Measurements from ENCODE around the gene ADD1. TPM values are rescaled to one million over a fixed set of nuclear protein-coding genes. Genes with fewer than 3 reads are reported as not detected.

The ADD1 gene
- total RNA-seq (2014; rRNA removed; shearing (Covaris generic)) (188 and 219 TPM in 2 replicates), polyA plus RNA-seq (2016; fragmentation: Nextera tagmentation; extraction: Ambion mirVana) (175 and 181 TPM in 2 replicates)

- peaks cover 18% of the 10 kb centered on the region; the same call in 1 of the 2 replicates for H3F3A ChIP-seq (ENCODE audit: insufficient read depth)
- TF ChIP-seq EZH2 (IDR thresholded peaks at IDR 0.05; ENCODE audit: insufficient read depth, poor library complexity, severe bottlenecking) (no peak), EZH2phosphoT487 (IDR thresholded peaks at IDR 0.05; ENCODE audit: insufficient read depth, low read depth) (no peak)
- H3K4me2 ChIP-seq (ENCODE audit: unreplicated experiment): peak within 1 kb of the TSS; percentile 93
- peaks cover 58% of the 10 kb centered on the region for H3K79me2 ChIP-seq (ENCODE audit: insufficient read depth)
- H3K36me3 ChIP-seq (ENCODE audit: low read depth): no peaks in the 10 kb centered on the region
- in situ Hi-C loops (cut with MboI): no loop called here
- H2AFZ ChIP-seq: peak within 1 kb of the TSS; percentile 75
- H3K4me1 ChIP-seq (ENCODE audit: insufficient read depth): peaks cover 16% of the 10 kb centered on the region
- H3K9me2 ChIP-seq (ENCODE audit: insufficient read depth): no peaks in the 10 kb centered on the region
- DNase-seq: peak; percentile 93
- H3K27ac ChIP-seq: peak within 1 kb of the TSS; percentile 53
- WGBS, 2 experiments (ENCODE audit: low coverage in 1 of 2, low lambda C conversion rate in 2 of 2, missing lambda C conversion rate in 2 of 2): 0 to 2% methylated on average over 30 to 54 of the region's 65 CpGs
- no peaks in the 10 kb centered on the region for H3K27me3 ChIP-seq (replicated peaks; ENCODE audit: insufficient read depth)
- H3K9me3 ChIP-seq (ENCODE audit: low read depth): no peaks in the 10 kb centered on the region
- peak within 1 kb of the TSS; percentile 87 for H3K4me3 ChIP-seq
- H4K20me1 ChIP-seq (ENCODE audit: insufficient read depth): peaks cover 4% of the 10 kb centered on the region
- H3K9ac ChIP-seq: peak within 1 kb of the TSS; percentile 92
Measured at GRCh38 chr4:2843263-2843940, at the start of gene ADD1. TSS of gene ADD1 (plus strand) at chr4:2843844. CDS start at chr4:2875916, 32,072 bp downstream.

- peak overlapping the region; percentile 87 for H3K27ac ChIP-seq
Measured at GRCh38 chr4:2794486-2795299, 49.0 kb upstream of the ADD1 start.

GRCh38 chr4:2795300-2795892 is 48.2 kb upstream of the ADD1 start:
- in situ Hi-C loops (cut with MboI): no loop called here
- Histone ChIP-seq H3K4me3 (peak overlapping the region; percentile 76), H3K36me3 (ENCODE audit: low read depth) (no peaks in the 10 kb centered on the region), H3K79me2 (ENCODE audit: insufficient read depth) (peaks cover 54% of the 10 kb centered on the region), H3K9me3 (ENCODE audit: low read depth) (no peaks in the 10 kb centered on the region), H3K4me1 (ENCODE audit: insufficient read depth) (peaks cover 30% of the 10 kb centered on the region), H2AFZ (no peak overlapping the region), H3F3A (ENCODE audit: insufficient read depth) (0 out of 2 replicates have a peak, but pooled peaks cover 3% of the 10 kb centered on the region), H3K27me3 (replicated peaks; ENCODE audit: insufficient read depth) (no peaks in the 10 kb centered on the region), H4K20me1 (ENCODE audit: insufficient read depth) (no peaks in the 10 kb centered on the region), H3K9ac (peak overlapping the region; percentile 80), H3K27ac (peak overlapping the region; percentile 87), H3K9me2 (ENCODE audit: insufficient read depth) (no peaks in the 10 kb centered on the region), H3K4me2 (ENCODE audit: unreplicated experiment) (peak overlapping the region; percentile 89)
- 73 to 87% methylated on average over 10 to 17 of the region's 17 CpGs for WGBS, 2 experiments (ENCODE audit: low coverage in 1 of 2, low lambda C conversion rate in 2 of 2, missing lambda C conversion rate in 2 of 2)
- no peak for DNase-seq
- TF ChIP-seq EZH2phosphoT487 (IDR thresholded peaks at IDR 0.05; ENCODE audit: insufficient read depth, low read depth) (no peak), EZH2 (IDR thresholded peaks at IDR 0.05; ENCODE audit: insufficient read depth, poor library complexity, severe bottlenecking) (no peak)

More at GRCh38 chr4:2794486-2795299, 49.0 kb upstream of the ADD1 start:
- Histone ChIP-seq H3K4me3 (peak overlapping the region; percentile 76), H3K27me3 (replicated peaks; ENCODE audit: insufficient read depth) (no peaks in the 10 kb centered on the region), H3F3A (ENCODE audit: insufficient read depth) (0 out of 2 replicates have a peak, but pooled peaks cover 3% of the 10 kb centered on the region), H3K9me2 (ENCODE audit: insufficient read depth) (no peaks in the 10 kb centered on the region), H3K9ac (peak overlapping the region; percentile 80), H3K4me2 (ENCODE audit: unreplicated experiment) (peak overlapping the region; percentile 89), H3K79me2 (ENCODE audit: insufficient read depth) (peaks cover 47% of the 10 kb centered on the region), H3K36me3 (ENCODE audit: low read depth) (no peaks in the 10 kb centered on the region), H3K4me1 (ENCODE audit: insufficient read depth) (peaks cover 30% of the 10 kb centered on the region), H3K9me3 (ENCODE audit: low read depth) (no peaks in the 10 kb centered on the region), H2AFZ (peak overlapping the region; percentile 59), H4K20me1 (ENCODE audit: insufficient read depth) (no peaks in the 10 kb centered on the region)
- WGBS, 2 experiments (ENCODE audit: low coverage in 1 of 2, low lambda C conversion rate in 2 of 2, missing lambda C conversion rate in 2 of 2): 28 to 35% methylated on average over 11 of the region's 11 CpGs
- in situ Hi-C loops (cut with MboI): no loop called here
- TF ChIP-seq EZH2 (IDR thresholded peaks at IDR 0.05; ENCODE audit: insufficient read depth, poor library complexity, severe bottlenecking) (no peak), EZH2phosphoT487 (IDR thresholded peaks at IDR 0.05; ENCODE audit: insufficient read depth, low read depth) (no peak)
- DNase-seq: peak; percentile 89

All from GM23248 (cell line).